Measurements from ENCODE around the gene CYP4A22. TPM values are rescaled to one million over a fixed set of nuclear protein-coding genes. Genes with fewer than 3 reads are reported as not detected.
A peak's percentile ranks its signal among the peaks of the same experiment; 100 is the strongest.

CYP4A22 gene
- total and polyA plus RNA-seq, 9 of the 15 experiments (the other 6 are each of a cell fraction or from before 2014, with no cell fraction given) = 0.07 TPM; not detected in 8

- H3K9ac ChIP-seq (ENCODE audit: insufficient read depth in 1 of 2, low read depth in 2 of 2, low read length in 2 of 2) = no peak overlapping the region
- H3K36me3 ChIP-seq (ENCODE audit: control insufficient read depth, insufficient read depth, low read length) = no peaks in the 10 kb centered on the region
- H3K4me1 ChIP-seq (replicated peaks in 1 of 2; ENCODE audit: control insufficient read depth in 2 of 2, insufficient read depth in 2 of 2, low read length in 2 of 2) = no peaks in the 10 kb centered on the region
- no peaks in the 10 kb centered on the region for H4K20me1 ChIP-seq (replicated peaks; ENCODE audit: control insufficient read depth, insufficient read depth, low read length)
- DNase-seq (ENCODE audit: extremely low read depth in 1 of 4, low spot score in 3 of 4) (no peak), ATAC-seq (peak; percentile 25; the same call in 1 of the 3 replicates), FAIRE-seq (no peak)
- H3K9me3 ChIP-seq (replicated peaks; ENCODE audit: control insufficient read depth, insufficient read depth, low read depth, low read length) = no peaks in the 10 kb centered on the region
- no peak overlapping the region for H3K4me2 ChIP-seq (ENCODE audit: insufficient read depth, low read length)
- no peaks in the 10 kb centered on the region for H3K27me3 ChIP-seq (ENCODE audit: control insufficient read depth in 2 of 2, insufficient read depth in 2 of 2, low read length in 2 of 2)
- intact Hi-C loops (cut with micrococcal nuclease) (no loop called here), in situ Hi-C loops (cut with MboI) (no loop called here)
- no peaks in the 10 kb centered on the region for H3K79me2 ChIP-seq (ENCODE audit: control insufficient read depth, insufficient read depth, low read length)
- BruUV-seq (replicated peaks) = no TSS peak
- no peak overlapping the region for H2AFZ ChIP-seq (ENCODE audit: low read depth, low read length)
- WGBS (ENCODE audit: insufficient coverage, low coverage, missing lambda C conversion rate) = 3% methylated on average over 5 of the region's 5 CpGs
- no peak for TF ChIP-seq JUND (IDR thresholded peaks at IDR 0.05; ENCODE audit: borderline replicate concordance, low read depth, low read length)
- no peak for TF ChIP-seq JUND (tag; IDR thresholded peaks at IDR 0.05; ENCODE audit: borderline replicate concordance, low read depth, low read length)
- TF ChIP-seq ZNF586 (CRISPR knock-in tag; conservative IDR thresholded peaks at IDR 0.05) = no peak
- POLR2A ChIA-PET = no interaction called here
- H3K27ac ChIP-seq (ENCODE audit: extremely low read depth, low read depth, low read length) = no peak overlapping the region
- no peaks in the 10 kb centered on the region for H3K9me1 ChIP-seq (ENCODE audit: control insufficient read depth, insufficient read depth, low read length)
- H3K4me3 ChIP-seq = no peak overlapping the region
- CTCF ChIA-PET (ENCODE audit: low intra/inter-chr PET ratio) = no interaction called here
These were observed 24.2 kb downstream of the CYP4A22 start for GRCh38 chr1:47161298-47162040.

- Histone ChIP-seq H3K4me1 (replicated peaks in 1 of 2; ENCODE audit: control insufficient read depth in 2 of 2, insufficient read depth in 2 of 2, low read length in 2 of 2) (no peaks in the 10 kb centered on the region), H3K9me1 (ENCODE audit: control insufficient read depth, insufficient read depth, low read length) (no peaks in the 10 kb centered on the region), H2AFZ (ENCODE audit: low read depth, low read length) (no peak overlapping the region), H3K27ac (ENCODE audit: extremely low read depth, low read depth, low read length) (no peak overlapping the region), H3K4me2 (ENCODE audit: insufficient read depth, low read length) (no peak overlapping the region), H4K20me1 (replicated peaks; ENCODE audit: control insufficient read depth, insufficient read depth, low read length) (no peaks in the 10 kb centered on the region), H3K79me2 (ENCODE audit: control insufficient read depth, insufficient read depth, low read length) (no peaks in the 10 kb centered on the region), H3K4me3 (no peak overlapping the region), H3K9ac (ENCODE audit: insufficient read depth in 1 of 2, low read depth in 2 of 2, low read length in 2 of 2) (no peak overlapping the region), H3K27me3 (ENCODE audit: control insufficient read depth in 2 of 2, insufficient read depth in 2 of 2, low read length in 2 of 2) (no peaks in the 10 kb centered on the region), H3K36me3 (ENCODE audit: control insufficient read depth, insufficient read depth, low read length) (no peaks in the 10 kb centered on the region), H3K9me3 (replicated peaks; ENCODE audit: control insufficient read depth, insufficient read depth, low read depth, low read length) (no peaks in the 10 kb centered on the region)
- FAIRE-seq = no peak
- no TSS peak for BruUV-seq (replicated peaks)
- in situ Hi-C loops (cut with MboI) (no loop called here), intact Hi-C loops (cut with micrococcal nuclease) (no loop called here)
- DNase-seq (ENCODE audit: extremely low read depth in 1 of 4, low spot score in 3 of 4) = no peak
- POLR2A ChIA-PET = interaction anchor here (1.0 kb wide), 1 partner anchor 17 kb away, joined by 3 read pairs; no protein-coding TSS in a partner anchor
- ATAC-seq = no peak
- CTCF ChIA-PET (ENCODE audit: low intra/inter-chr PET ratio) = no interaction called here
- no peak for TF ChIP-seq ZNF589 (CRISPR knock-in tag; IDR thresholded peaks at IDR 0.05; ENCODE audit: low read depth)
- TF ChIP-seq ZNF347 (CRISPR knock-in tag; IDR thresholded peaks at IDR 0.05; ENCODE audit: low read depth) = no peak
- TF ChIP-seq C11orf30 (IDR thresholded peaks at IDR 0.05; ENCODE audit: low read depth) = peak; percentile 66
- TF ChIP-seq NCOR1 (IDR thresholded peaks at IDR 0.05) = no peak
- TF ChIP-seq ZNF316 (IDR thresholded peaks at IDR 0.05) = peak; percentile 80
- no peak for TF ChIP-seq MLX (CRISPR knock-in tag; conservative IDR thresholded peaks at IDR 0.05)
- TF ChIP-seq PHB (CRISPR knock-in tag; IDR thresholded peaks at IDR 0.05) = no peak
These were observed 27.3 kb downstream of the CYP4A22 start for GRCh38 chr1:47164552-47164951.

Data from K562 (cell line).